Measurements from ENCODE around the gene KAZN.

Gene KAZN

DNA sequence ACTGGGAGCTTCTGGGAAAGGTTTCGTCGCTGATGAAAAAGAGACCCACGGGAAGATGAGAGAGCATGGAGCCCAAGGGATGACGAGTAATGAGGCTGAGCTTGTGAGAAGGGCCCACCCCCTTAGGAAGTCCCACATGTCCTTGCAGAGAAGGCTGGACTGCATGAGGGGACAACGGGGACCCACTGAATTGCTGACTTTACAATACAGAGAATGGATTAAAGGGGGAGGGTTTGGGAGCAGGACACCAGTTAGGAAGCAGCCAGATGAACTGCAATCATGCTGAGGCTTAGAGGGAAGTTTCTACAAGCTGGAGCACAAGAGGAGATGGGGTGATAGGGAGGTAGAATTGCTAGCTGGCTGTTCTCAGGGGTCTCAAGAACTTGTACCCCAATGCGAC is 549.5 kb downstream of the KAZN start:
- Histone ChIP-seq H3K4me3 (ENCODE audit: low read depth in 1 of 2, low read length in 2 of 2) (no peak overlapping the region), H3K9ac (ENCODE audit: low read depth in 1 of 2, low read length in 2 of 2) (no peak overlapping the region), H3K4me1 (ENCODE audit: control insufficient read depth in 1 of 2, insufficient read depth in 2 of 2, low read length in 2 of 2) (peaks cover 0 to 11% of the 10 kb centered on the region in 2 donors), H3K27ac (ENCODE audit: low read depth, low read length) (no peak overlapping the region), H3K36me3 (ENCODE audit: control insufficient read depth in 1 of 2, insufficient read depth in 2 of 2, low read length in 2 of 2) (no peaks in the 10 kb centered on the region), H3K9me3 (ENCODE audit: control insufficient read depth in 1 of 2, low read length in 2 of 2) (no peaks in the 10 kb centered on the region), H3K27me3 (ENCODE audit: control insufficient read depth in 1 of 2, insufficient read depth in 2 of 2, low read length in 2 of 2) (peaks cover 0 to 3% of the 10 kb centered on the region in 2 donors)

DNA sequence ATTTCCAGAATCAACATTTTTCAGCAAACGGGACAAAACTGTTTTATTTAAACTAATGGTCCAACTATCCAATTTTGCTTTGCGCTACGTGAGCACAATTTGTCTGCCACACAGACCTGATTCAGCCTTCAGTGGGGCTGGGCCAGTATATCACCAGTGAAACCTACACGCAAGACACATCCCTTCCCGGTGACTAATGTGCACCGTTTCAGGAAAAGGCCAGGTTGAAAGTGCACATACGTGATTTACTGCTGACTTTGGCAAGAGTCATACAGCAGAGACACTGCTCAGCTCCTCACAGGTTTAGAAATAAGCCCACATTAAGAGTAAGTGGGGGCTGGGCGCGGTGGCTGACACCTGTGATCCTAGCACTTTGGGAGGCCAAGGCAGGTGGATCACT is 550.0 kb downstream of the KAZN start:
- H3K4me3 ChIP-seq (ENCODE audit: low read depth in 1 of 2, low read length in 2 of 2), result no peak overlapping the region
- peaks cover 0 to 14% of the 10 kb centered on the region in 2 donors for H3K4me1 ChIP-seq (ENCODE audit: control insufficient read depth in 1 of 2, insufficient read depth in 2 of 2, low read length in 2 of 2)
- no peak overlapping the region for H3K27ac ChIP-seq (ENCODE audit: low read depth, low read length)
- H3K27me3 ChIP-seq (ENCODE audit: control insufficient read depth in 1 of 2, insufficient read depth in 2 of 2, low read length in 2 of 2), result peaks cover 0 to 3% of the 10 kb centered on the region in 2 donors
- no peaks in the 10 kb centered on the region for H3K9me3 ChIP-seq (ENCODE audit: control insufficient read depth in 1 of 2, low read length in 2 of 2)
- no peak overlapping the region for H3K9ac ChIP-seq (ENCODE audit: low read depth in 1 of 2, low read length in 2 of 2)
- no peaks in the 10 kb centered on the region for H3K36me3 ChIP-seq (ENCODE audit: control insufficient read depth in 1 of 2, insufficient read depth in 2 of 2, low read length in 2 of 2)

DNA sequence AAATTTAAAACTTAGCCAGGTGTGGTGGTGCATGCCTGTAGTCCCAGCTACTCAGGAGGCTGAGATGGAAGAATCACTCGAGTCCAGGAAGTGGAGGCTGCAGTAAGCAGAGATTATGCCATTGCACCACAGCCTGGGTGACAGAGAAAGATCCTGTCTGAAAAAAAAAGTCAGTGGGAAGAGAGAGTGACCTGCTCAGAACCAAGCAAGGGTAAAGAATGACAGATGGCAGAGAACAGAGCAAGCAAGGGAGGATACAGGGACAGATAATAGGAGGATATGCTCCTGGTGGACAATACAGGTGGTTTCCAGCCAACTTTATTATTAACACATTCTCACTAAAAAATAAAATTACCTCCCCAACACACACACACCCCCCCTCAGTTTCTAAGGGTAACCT is 550.5 kb downstream of the KAZN start:
- Histone ChIP-seq H3K9me3 (ENCODE audit: control insufficient read depth in 1 of 2, low read length in 2 of 2) (no peaks in the 10 kb centered on the region), H3K4me1 (ENCODE audit: control insufficient read depth in 1 of 2, insufficient read depth in 2 of 2, low read length in 2 of 2) (peaks cover 0 to 14% of the 10 kb centered on the region in 2 donors), H3K27me3 (ENCODE audit: control insufficient read depth in 1 of 2, insufficient read depth in 2 of 2, low read length in 2 of 2) (peaks cover 0 to 3% of the 10 kb centered on the region in 2 donors), H3K36me3 (ENCODE audit: control insufficient read depth in 1 of 2, insufficient read depth in 2 of 2, low read length in 2 of 2) (no peaks in the 10 kb centered on the region), H3K27ac (ENCODE audit: low read depth, low read length) (no peak overlapping the region), H3K9ac (ENCODE audit: low read depth in 1 of 2, low read length in 2 of 2) (no peak overlapping the region), H3K4me3 (ENCODE audit: low read depth in 1 of 2, low read length in 2 of 2) (no peak overlapping the region)

DNA sequence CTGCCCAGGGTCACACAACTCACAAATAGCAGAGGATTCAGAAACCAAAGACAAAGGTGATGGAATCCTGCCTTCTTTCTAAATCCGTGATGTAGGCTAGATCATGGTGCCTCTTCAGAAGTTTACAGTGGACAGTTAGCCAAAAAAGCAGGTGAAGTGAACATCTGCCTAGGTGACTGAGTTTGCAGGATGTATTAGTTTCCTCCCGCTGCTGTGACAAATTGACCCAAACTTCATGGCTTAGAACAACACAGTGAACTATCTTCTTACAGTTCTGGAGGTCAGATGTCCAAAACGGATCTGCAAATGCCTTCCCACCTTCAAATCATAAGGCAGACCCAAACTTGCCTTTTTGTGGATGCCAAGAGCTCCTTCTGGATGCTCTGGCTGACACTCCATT is 551.9 kb downstream of the KAZN start:
- no peak overlapping the region for H3K4me3 ChIP-seq (ENCODE audit: low read depth in 1 of 2, low read length in 2 of 2)
- H3K27ac ChIP-seq (ENCODE audit: low read depth, low read length), result no peak overlapping the region
- H3K36me3 ChIP-seq (ENCODE audit: control insufficient read depth in 1 of 2, insufficient read depth in 2 of 2, low read length in 2 of 2), result no peaks in the 10 kb centered on the region
- no peak overlapping the region for H3K9ac ChIP-seq (ENCODE audit: low read depth in 1 of 2, low read length in 2 of 2)
- H3K4me1 ChIP-seq (ENCODE audit: control insufficient read depth in 1 of 2, insufficient read depth in 2 of 2, low read length in 2 of 2), result peaks cover 4 to 25% of the 10 kb centered on the region in 2 donors
- H3K9me3 ChIP-seq (ENCODE audit: control insufficient read depth in 1 of 2, low read length in 2 of 2), result no peaks in the 10 kb centered on the region
- H3K27me3 ChIP-seq (ENCODE audit: control insufficient read depth in 1 of 2, insufficient read depth in 2 of 2, low read length in 2 of 2), result peaks cover 0 to 3% of the 10 kb centered on the region in 2 donors

DNA sequence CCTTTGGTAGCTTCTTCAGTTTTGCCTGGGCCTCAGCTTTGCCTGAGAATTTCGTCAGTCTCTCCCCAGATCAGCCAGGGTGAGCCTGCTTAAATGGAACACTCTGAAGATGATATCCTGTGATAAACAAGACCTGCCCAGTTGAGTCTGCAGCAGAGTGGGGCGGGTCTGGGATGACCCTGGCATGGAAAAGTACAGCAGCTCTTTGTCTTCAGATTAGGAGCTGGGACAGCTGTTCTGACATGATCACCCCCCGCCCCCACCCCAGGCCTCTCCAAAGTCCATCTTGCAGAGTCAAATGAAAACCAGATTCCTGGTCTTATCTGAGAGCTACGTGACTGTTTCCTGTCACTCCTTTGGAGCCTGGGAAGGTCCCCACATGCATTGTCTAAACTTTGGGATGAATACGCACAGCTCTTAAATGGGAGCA is 552.9 kb downstream of the KAZN start:
- Histone ChIP-seq H3K4me1 (ENCODE audit: control insufficient read depth in 1 of 2, insufficient read depth in 2 of 2, low read length in 2 of 2) (peaks cover 15 to 35% of the 10 kb centered on the region in 2 donors), H3K36me3 (ENCODE audit: control insufficient read depth in 1 of 2, insufficient read depth in 2 of 2, low read length in 2 of 2) (no peaks in the 10 kb centered on the region), H3K4me3 (ENCODE audit: low read depth in 1 of 2, low read length in 2 of 2) (peak overlapping the region; percentile 81 to 82), H3K27ac (ENCODE audit: low read depth, low read length) (no peak overlapping the region), H3K27me3 (ENCODE audit: control insufficient read depth in 1 of 2, insufficient read depth in 2 of 2, low read length in 2 of 2) (peaks cover 0 to 3% of the 10 kb centered on the region in 2 donors), H3K9ac (ENCODE audit: low read depth in 1 of 2, low read length in 2 of 2) (no peak overlapping the region), H3K9me3 (ENCODE audit: control insufficient read depth in 1 of 2, low read length in 2 of 2) (no peaks in the 10 kb centered on the region)

DNA sequence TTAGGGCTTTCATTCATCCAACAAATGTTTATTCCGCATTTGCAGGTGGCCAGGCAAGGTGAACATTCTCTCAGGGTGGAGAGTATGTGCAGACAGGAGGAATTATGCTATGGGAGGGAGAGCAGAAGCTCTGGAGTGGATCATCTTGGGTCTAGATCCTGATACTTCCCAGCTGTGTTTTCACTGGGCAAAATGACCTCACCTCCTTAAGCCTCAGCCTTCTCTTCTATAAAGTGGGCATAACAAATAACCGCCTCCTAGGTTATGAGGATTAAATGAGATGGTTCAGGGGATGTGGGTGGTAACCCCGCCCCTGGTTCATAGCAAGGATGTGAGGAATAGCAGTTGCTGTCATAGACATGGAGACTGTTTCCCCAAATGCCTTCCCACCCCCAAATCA is 553.4 kb downstream of the KAZN start:
- no peak overlapping the region for H3K27ac ChIP-seq (ENCODE audit: low read depth, low read length)

DNA sequence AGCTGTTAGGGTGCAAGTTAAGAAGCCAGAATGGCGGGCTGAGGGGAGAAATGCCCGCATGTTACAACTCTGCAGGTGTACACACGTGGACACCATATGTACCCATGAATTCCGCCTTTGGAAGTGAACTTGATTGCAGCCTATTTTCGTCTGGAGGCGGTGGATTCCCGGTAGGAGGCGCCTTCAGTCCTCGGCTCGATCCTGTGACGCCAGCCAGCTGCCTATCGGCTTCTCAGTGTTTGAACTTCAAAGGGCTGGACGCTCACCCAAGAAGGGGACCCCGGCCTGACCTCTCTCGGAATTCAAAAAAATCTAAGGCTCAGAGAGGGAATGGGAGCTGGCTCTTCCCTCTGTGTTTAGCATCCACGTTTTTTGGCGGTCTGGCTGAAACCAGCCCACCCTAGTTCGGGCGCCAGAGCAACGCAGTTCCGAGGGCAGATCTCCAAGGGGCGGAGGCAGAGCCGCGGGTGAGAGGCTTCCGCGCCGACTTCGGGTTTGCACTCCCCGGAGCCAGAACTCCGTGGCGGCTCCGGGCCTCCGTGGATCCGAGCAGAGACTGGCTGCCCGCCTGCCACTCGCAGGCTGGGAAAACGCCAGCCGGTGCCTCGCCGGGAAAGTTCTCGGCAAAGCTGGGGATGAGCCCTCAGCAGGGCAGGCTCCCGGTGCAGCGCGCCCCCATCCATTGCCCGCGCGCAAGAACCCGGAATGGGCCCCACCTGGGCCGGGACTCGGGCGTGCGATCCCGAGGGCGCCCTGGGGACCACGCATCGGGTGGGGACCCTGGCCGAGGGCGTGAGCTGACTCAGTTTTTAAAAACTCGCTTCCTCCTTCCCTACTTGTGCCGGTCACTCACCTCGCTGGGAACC is 554.1 kb downstream of the KAZN start:
- Histone ChIP-seq H3K36me3 (ENCODE audit: control insufficient read depth in 1 of 2, insufficient read depth in 2 of 2, low read length in 2 of 2) (no peaks in the 10 kb centered on the region), H3K4me1 (ENCODE audit: control insufficient read depth in 1 of 2, insufficient read depth in 2 of 2, low read length in 2 of 2) (peaks cover 26 to 47% of the 10 kb centered on the region in 2 donors), H3K9me3 (ENCODE audit: control insufficient read depth in 1 of 2, low read length in 2 of 2) (no peaks in the 10 kb centered on the region), H3K9ac (ENCODE audit: low read depth in 1 of 2, low read length in 2 of 2) (peak overlapping the region; percentile 68 to 76), H3K4me3 (ENCODE audit: low read depth in 1 of 2, low read length in 2 of 2) (peak overlapping the region; percentile 81 to 82), H3K27ac (ENCODE audit: low read depth, low read length) (peak overlapping the region; percentile 87), H3K27me3 (ENCODE audit: control insufficient read depth in 1 of 2, insufficient read depth in 2 of 2, low read length in 2 of 2) (peaks cover 0 to 3% of the 10 kb centered on the region in 2 donors)

More for the DNA sequence above, 553.4 kb downstream of the KAZN start:
- Histone ChIP-seq H3K4me1 (ENCODE audit: control insufficient read depth in 1 of 2, insufficient read depth in 2 of 2, low read length in 2 of 2) (peaks cover 19 to 40% of the 10 kb centered on the region in 2 donors), H3K36me3 (ENCODE audit: control insufficient read depth in 1 of 2, insufficient read depth in 2 of 2, low read length in 2 of 2) (no peaks in the 10 kb centered on the region), H3K9me3 (ENCODE audit: control insufficient read depth in 1 of 2, low read length in 2 of 2) (no peaks in the 10 kb centered on the region), H3K27me3 (ENCODE audit: control insufficient read depth in 1 of 2, insufficient read depth in 2 of 2, low read length in 2 of 2) (peaks cover 0 to 3% of the 10 kb centered on the region in 2 donors), H3K9ac (ENCODE audit: low read depth in 1 of 2, low read length in 2 of 2) (peak overlapping the region; percentile 27 to 35), H3K4me3 (ENCODE audit: low read depth in 1 of 2, low read length in 2 of 2) (peak overlapping the region; percentile 81 to 82)

DNA sequence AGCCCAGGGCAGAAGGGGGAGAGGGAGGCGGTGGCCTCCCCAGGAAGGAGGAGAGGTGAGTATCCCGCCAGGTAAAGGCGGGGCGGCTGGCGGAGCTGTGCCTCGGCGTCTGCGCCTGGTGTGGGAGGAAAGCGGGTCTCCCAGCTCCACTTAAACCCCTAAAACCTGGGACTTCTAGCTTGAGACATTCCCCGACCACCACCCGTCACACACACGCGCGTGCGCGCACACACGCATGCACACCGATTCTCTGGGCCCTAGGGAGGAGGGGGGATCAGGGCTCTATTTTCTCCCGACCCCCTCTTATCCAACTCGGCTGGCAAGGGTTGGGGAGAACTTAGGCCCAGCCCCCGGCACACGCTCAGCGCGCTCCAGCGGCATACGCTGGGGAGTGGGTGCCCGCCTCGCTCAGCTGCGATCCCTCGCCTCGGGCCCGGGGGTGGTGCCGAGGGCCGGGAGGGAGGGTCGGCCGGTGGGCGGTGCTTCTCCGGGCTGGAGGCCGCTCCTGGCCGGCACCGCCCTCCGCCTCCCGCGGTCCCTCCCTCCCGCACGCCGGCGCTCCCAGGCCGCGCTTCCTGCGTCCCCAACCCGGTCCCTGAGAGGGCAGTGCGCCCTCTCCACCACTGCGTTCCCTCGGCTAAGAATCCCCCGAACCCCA is 554.8 kb downstream of the KAZN start, which contains the start of gene TMEM51:
Gene TMEM51 (plus strand): TSS at position 564 of the 658 bp plus-strand sequence. CDS start 61,341 bp downstream, outside the sequence.
- H3K36me3 ChIP-seq (ENCODE audit: control insufficient read depth in 1 of 2, insufficient read depth in 2 of 2, low read length in 2 of 2), result no peaks in the 10 kb centered on the region
- H3K4me1 ChIP-seq (ENCODE audit: control insufficient read depth in 1 of 2, insufficient read depth in 2 of 2, low read length in 2 of 2), result peaks cover 34 to 54% of the 10 kb centered on the region in 2 donors

DNA sequence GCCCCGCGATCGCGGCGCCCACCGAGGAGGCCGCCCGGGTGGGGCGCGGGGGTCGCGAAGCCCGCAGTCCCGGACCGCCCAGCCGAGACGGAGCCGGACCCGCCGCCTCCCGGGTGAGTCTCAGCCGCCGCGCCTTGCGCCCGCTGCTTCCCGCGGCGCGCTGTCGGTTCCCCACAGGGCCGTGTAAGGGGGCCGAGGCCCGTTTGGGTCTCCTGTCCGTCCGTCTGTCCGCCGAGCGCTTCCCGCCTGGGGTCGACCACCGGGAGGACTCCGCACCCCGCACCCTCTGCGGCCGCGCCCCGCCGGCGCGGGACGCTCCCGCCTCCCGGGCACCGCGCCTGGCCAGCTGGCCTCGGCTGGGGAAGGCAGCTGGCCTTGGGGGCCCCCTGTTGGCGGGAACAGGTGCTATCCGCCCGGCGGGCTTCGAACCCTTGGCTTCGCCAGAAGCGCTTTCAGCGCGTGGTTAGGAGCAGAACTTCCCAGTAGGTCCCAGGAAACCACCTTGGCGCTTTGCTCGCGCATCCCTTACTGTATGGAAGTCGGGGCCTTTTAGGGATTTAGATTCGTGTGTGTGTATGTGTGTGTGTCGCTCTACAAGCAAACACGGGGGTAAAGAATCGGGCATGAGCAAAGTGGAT is 555.5 kb downstream of the KAZN start:
- H3K36me3 ChIP-seq (ENCODE audit: control insufficient read depth in 1 of 2, insufficient read depth in 2 of 2, low read length in 2 of 2), result no peaks in the 10 kb centered on the region
- H3K27ac ChIP-seq (ENCODE audit: low read depth, low read length), result peak overlapping the region; percentile 87
- H3K9me3 ChIP-seq (ENCODE audit: control insufficient read depth in 1 of 2, low read length in 2 of 2), result no peaks in the 10 kb centered on the region
- H3K4me3 ChIP-seq (ENCODE audit: low read depth in 1 of 2, low read length in 2 of 2), result peak overlapping the region; percentile 81 to 82
- peaks cover 40 to 60% of the 10 kb centered on the region in 2 donors for H3K4me1 ChIP-seq (ENCODE audit: control insufficient read depth in 1 of 2, insufficient read depth in 2 of 2, low read length in 2 of 2)
- peaks cover 0 to 3% of the 10 kb centered on the region in 2 donors for H3K27me3 ChIP-seq (ENCODE audit: control insufficient read depth in 1 of 2, insufficient read depth in 2 of 2, low read length in 2 of 2)
- H3K9ac ChIP-seq (ENCODE audit: low read depth in 1 of 2, low read length in 2 of 2), result peak overlapping the region; percentile 68 to 69

More for the DNA sequence above, 554.8 kb downstream of the KAZN start, which contains the start of gene TMEM51:
- H3K27me3 ChIP-seq (ENCODE audit: control insufficient read depth in 1 of 2, insufficient read depth in 2 of 2, low read length in 2 of 2), result peaks cover 0 to 3% of the 10 kb centered on the region in 2 donors
- H3K9ac ChIP-seq (ENCODE audit: low read depth in 1 of 2, low read length in 2 of 2), result peak within 1 kb of the TSS; percentile 68 to 76
- H3K4me3 ChIP-seq (ENCODE audit: low read depth in 1 of 2, low read length in 2 of 2), result peak within 1 kb of the TSS; percentile 81 to 82
- peak within 1 kb of the TSS; percentile 87 for H3K27ac ChIP-seq (ENCODE audit: low read depth, low read length)
- no peaks in the 10 kb centered on the region for H3K9me3 ChIP-seq (ENCODE audit: control insufficient read depth in 1 of 2, low read length in 2 of 2)
